NCI-H1930 (cell line): ENCODE measurements around the gene PSME2.

ENCODE experiments used
- DNase-seq, 2 experiments: peaks; one replicate each; lab custom pipeline; 2025; lab: John Stamatoyannopoulos, UW

Gene PSME2

DNA sequence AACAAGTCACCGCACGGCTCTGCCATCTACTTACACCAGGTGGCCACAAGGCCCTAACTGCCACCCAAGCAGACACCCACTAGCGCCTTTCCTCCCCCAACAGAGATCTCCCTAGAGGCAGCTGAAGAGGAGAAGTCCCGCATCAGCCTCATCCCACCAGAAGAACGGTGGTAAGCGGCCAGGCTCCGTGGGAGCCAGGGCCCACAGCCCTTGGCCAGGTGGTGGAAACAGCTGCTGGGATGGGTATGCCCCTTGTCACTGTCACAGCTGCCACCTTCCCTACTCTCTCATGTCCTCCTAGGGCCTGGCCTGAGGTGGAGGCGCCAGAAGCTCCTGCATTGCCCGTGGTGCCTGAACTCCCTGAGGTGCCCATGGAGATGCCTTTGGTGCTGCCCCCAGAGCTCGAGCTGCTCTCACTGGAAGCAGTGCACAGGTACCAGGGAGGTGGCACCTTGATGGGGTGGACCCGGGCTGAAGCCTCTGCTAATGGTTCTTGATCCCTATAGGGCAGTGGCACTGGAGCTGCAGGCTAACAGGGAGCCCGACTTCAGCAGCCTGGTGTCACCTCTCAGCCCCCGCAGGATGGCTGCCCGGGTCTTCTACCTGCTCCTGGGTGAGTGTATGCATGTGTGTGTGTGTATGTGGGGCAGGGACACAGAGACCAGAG, 33.0 kb upstream of the PSME2 start:
- DNase-seq: no peak

DNA sequence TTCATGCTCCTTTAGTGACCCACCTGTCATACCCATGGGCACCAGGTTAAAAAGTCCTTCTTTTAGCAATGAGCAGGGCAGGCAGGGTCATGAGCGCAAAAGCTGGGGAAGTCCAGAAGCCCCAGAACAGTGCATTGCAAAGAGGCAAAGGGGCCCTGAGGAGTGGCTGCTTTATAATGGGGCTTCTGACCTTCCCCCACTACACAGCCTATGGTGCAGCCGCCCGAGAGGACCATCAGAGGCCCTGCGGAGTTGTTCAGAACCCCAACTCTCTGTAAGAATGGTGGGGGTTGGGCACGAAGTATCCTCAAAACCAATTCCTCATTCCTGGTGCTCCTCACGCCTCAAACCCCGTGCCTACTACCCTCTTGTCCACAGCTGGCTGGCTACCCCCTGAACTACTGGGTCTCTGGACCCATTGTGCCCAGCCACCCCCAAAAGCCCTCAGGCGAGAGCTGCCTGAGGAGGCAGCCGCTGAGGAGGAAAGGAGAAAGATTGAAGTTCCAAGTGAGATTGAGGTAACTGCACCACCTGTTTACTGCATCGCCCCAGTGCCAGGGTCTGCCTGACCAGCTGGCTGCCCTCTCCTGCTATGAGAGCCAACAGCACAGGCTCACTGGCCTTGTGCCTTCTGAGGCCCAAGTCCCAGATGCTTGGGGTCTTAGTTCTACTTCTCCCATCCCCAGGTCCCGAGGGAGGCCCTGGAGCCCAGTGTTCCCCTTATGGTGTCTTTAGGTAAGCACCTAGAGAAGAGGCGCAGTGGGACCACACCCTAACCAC, 32.2 kb upstream of the PSME2 start:
- no peak for DNase-seq

DNA sequence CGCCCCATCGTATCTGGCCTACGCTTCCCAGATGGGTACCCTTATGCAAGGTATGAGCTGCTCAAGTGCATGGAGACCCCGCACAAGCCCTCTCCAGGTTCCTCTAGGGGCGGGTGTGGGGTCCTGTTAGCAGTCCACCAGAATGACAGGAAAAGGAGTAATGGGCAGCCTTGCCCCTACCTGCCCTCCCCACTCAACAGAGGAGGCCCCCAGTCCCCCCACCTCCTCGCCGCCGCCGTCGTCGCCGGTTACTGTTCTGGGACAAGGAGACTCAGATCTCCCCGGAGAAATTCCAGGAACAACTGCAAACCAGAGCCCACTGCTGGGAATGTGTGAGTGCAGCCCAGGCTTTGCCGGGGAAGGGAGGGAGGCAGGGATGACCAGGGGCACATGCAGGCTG, 31.5 kb upstream of the PSME2 start:
- no peak for DNase-seq

DNA sequence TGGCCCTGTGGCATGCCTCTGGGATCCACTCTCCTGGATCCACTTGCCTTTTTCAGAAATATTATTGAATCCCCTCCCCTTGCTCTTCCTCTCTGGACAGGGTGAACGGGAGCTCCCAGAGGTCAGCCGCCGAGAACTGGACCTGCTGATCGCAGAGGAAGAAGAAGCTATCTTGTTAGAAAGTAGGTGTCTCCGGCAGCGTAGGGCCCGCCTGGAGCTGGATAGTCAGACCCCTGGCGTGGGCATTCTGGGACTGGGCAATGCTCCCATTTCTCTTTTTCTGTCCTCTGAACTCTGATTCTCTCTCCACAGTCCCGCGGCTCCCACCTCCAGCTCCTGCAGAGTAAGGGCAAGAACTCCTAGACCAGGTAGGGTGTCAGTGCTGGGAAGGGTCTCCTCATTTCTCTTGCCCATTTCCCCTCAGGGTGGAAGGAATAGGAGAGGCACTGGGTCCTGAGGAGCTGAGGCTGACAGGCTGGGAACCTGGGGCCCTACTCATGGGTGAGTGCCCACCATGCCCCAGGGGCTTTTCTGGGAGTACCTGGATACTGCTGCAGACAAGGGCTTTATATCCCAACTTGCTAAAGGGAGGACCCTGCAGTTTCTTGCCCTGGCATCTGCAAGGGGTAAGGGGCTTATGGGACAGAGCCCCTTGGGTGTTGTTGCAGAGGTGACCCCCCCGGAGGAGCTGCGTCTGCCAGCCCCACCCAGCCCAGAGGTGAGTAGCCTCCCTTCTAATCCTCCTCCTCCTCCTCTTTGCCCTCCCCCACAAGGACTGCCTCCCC, 30.8 kb upstream of the PSME2 start:
- DNase-seq: no peak

DNA sequence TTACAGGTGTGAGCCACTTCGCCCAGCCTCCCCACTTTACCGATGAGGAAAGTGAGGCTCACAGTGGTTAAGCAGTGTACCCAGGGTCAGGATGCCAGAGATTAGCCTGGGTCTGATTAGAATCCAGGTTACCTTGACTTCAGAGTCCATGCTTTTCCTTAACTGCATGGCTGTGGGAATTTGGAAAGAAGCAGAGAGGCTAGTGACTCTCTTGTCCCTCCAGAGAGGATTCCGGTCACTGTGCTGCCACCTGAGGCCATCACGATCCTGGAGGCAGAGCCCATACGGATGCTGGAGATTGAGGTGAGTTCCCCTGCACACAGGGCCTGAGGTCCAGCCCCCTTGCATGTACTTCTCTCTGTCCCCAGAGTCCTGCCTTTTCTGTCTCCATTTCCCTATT, 30.2 kb upstream of the PSME2 start:
- no peak for DNase-seq

DNA sequence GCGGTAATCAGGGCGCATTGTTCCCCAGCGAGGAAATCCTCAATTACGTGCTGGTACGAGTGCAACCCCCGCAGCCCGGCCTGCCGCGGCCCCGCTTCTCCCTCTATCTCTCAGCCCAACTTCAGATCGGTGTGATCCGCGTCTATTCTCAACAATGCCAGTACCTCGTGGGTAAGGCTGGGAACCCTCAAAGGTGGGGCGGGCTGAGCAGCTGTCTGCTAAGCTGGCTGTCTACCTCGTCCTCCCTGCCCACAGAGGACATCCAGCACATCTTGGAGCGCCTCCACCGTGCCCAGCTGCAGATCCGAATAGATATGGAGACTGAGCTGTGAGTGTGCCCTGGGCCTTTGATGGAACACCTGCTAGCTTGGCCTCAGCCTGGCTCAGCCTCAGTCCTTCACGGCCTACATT, 26.5 kb upstream of the PSME2 start:
- DNase-seq: no peak

DNA sequence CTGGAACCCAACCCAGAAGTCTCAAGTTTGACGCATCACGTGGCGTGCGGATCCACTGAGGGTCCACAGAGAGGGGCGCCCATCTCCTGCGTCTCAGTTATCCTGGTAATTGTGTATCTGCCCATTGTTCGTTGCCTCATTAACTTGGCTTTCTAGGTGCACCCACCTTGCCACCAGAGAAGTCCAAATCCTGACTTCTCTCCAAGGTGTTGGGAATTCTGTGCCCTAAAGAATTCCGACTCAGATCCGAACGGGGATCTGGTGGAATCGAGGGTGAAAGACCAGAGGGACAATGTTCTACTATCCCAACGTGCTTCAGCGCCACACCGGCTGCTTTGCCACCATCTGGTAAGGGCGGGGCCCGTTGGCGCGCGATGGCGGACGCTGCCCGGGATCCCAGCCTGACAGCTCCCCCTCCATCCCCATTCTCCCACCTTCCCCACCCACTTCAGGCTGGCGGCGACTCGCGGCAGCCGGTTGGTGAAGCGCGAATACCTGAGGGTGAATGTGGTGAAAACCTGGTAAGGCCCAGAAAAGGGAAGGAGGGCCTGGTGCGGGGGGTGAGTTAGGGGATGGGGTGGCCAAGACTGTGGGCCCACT, 26.0 kb upstream of the PSME2 start:
- no peak for DNase-seq

DNA sequence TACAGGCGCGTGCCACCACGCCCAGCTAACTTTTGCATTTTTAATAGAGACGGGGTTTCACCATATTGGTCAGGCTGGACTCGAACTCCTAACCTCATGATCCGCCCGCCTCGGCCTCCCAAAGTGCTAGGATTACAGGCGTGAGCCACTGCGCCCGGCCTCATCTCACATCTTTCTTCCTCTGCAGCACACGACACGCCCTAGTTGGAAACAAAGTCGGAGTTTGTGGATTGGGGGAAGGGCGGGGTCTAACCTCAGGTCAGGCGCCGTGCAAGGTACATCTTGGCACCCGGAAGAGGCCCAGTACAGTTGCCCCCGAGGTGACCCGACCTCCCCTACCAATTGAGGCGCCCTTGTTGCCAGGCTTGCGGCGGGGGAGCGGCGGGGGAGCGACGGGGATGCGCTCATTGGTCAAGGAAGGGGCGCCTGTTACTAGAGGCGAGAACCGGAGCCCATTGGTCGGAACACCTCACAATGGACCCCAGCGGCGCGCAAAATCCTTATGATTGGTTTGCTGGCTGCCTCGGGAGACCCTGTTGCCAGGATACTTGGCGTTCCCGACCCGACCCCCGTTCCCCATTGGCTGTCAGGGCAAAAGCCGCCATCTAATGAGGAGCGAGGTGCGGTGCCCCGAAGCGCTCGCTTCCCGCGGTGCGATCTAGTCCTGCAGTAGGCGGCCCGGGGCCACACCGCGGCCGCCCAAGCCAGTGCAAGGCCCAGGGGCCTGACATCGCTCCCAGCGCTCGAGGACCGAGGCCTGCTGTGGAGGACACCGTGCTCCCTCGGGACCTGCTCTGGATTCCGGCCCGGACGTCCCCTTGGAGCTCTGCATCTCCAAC, 25.2 kb upstream of the PSME2 start, which contains the start of gene REC8:
Gene REC8 (plus strand): TSS at position 659 of the 839 bp plus-strand sequence. CDS start 473 bp downstream, outside the sequence.
- peak; percentile 63 to 82 for DNase-seq

DNA sequence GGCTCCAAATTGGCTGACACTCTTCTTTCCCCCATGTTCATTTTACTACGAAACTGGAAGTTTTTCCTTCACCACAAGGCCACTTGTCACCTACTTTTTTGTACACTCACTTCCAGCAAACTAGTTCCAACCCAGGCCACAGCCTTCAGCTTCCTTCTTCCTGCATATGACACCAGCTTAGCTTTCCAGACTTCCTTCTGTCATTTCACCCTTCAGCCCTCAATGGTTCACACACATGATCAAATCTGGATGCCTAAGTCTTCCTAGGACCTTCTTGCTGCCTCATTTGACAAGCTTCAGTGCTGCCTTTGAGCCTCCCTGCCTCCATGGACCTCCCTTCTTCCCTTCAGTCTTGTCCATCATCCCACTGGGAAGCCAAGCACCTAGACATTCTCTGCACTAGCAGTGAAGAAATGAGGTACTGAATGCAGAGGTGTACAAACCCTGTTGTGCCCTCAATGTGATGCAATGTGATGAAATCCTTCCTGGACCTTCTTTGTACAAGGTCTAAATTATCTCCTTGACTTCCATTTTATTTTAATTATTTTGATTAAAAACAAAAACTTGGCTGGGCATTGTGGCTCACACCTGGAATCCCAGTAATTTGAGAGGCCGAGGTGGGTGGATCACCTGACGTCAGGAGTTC, 21.2 kb upstream of the PSME2 start:
- DNase-seq: peak in 1 of 2 experiments; percentile 28

DNA sequence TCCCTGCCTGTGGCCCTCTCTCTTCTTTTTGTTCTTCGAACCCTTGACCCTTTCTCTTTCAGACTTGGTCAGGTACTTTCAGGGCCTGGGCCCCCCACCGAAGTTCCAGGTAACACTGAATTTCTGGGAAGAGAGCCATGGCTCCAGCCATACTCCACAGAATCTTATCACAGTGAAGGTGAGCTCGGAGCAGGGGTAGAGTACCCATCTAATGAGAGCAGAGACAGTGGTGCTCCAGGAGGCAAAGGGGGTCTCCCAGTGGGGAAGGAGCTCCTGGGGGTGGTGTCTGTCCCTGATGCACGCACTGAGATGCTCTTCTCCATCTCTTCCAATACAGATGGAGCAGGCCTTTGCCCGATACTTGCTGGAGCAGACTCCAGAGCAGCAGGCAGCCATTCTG, 19.4 kb upstream of the PSME2 start:
- DNase-seq: no peak

DNA sequence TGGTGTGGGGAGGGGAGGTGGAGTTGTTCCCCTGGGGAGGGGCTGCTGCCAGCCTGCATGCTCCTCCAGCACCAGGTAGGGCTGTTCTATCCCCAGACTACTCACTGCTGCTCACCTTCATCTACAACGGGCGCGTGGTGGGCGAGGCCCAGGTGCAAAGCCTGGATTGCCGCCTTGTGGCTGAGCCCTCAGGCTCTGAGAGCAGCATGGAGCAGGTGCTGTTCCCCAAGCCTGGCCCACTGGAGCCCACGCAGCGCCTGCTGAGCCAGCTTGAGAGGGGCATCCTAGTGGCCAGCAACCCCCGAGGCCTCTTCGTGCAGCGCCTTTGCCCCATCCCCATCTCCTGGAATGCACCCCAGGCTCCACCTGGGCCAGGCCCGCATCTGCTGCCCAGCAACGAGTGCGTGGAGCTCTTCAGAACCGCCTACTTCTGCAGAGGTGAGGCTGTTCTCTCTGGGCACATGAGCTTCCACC, 18.1 kb upstream of the PSME2 start:
- DNase-seq: no peak

DNA sequence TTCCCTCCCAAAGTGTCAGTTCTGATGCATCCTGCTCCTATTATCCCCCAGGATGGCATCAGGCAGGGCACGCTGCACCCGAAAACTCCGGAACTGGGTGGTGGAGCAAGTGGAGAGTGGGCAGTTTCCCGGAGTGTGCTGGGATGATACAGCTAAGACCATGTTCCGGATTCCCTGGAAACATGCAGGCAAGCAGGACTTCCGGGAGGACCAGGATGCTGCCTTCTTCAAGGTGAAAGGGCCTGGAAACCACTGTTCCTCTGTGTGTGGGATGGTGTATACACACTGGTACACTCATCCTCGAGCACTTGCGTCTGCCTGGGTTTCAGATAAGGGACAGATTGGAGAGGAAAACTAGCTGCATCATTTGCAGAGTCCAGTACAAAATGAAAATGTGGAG, 15.7 kb upstream of the PSME2 start:
- no peak for DNase-seq

DNA sequence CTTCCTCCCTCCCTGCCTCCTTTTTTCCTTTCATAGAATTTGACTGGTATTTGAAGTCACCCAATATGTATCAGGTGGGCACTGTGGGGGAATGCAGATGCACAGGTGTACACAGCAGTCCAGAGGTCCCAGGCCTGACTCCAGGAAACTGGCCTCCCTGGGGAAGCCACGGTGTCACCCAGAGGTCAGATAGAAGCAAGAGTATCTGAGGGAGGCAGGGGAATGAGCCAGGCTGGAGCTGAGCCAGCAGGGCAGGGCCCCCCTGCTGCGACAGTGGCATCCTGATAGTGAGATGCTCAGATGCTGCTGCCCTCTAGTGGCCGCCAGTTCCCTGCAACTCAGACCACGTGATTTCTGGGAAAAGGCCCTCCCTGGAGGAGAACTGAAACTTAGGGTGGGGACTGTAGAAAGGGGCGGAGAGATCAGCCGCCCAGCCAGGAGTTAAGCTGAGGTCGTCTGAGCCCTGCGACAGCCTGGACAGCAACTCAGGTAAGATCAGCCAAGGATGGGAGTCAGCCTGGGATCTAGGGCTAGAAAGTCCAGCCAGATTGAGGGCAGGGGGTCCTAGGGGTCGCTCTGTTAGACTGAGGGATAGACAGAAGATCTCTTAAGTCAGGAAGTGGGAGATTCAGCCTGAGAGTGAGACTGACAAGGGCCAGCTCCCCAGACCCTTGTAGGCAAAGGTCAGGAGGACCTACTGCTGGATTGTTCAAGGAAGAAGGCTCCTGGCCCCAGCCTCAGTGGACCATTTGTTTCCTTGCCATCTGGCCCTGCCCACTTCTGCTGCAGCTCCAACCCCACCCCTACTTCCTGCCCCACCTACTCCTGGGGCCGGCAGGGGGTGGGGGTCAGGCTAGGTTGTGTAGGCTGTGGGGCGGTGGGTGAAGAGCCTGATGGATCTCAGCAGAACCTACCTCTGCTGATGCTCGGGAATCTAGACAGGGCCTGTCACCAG, 14.7 kb upstream of the PSME2 start, which contains the start of gene IRF9:
Gene IRF9 (plus strand): TSS at position 416 of the 955 bp plus-strand sequence. CDS start 880 bp downstream, outside the sequence.
- peak; percentile 58 to 74 for DNase-seq

DNA sequence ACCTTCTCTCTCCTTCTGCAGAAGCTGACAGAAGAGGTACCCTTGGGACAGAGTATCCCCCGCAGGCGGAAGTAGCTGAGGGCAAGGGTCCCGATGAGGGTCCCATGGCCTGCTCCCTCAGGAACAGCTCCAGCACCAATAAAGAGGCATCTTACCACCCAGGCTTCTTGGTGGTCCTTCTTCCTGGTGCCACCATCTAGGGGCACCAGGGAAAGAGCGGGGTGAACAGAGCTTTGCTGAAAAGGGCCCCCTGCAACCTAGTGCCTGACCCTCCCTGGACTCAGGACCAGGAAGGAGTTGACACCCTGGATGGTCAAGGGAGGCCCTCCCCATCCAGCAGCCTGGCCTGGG, 14.1 kb upstream of the PSME2 start:
- no peak for DNase-seq

DNA sequence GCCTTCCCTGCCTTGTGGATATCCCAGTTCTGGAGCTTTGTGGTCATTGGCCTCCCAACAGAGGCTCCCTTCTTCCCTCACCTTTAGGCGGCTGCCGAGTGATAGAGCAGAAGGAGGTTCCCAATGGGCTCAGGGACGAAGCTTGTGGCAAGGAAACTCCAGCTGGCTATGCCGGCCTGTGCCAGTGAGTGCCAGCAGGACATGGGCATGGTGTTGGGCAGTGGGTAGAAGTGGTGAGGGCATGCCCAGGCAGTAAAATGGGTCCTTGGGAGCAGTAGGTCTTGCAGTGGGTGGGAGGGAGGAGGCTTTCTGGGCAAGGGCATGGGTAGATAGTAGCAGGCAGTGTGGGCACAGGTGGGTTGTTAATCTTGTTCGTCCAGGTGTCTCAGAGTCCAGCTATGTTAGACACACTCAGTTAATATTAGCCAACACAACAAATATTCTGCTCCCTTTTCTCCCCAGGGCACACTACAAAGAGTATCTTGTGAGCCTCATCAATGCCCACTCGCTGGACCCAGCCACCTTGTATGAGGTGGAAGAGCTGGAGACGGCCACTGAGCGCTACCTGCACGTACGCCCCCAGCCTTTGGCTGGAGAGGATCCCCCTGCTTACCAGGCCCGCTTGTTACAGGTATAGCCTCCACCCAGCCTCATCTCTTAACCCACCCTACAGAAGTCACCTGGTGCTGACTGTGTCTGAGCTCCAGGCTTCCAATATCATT, 13.5 kb upstream of the PSME2 start:
- no peak for DNase-seq

DNA sequence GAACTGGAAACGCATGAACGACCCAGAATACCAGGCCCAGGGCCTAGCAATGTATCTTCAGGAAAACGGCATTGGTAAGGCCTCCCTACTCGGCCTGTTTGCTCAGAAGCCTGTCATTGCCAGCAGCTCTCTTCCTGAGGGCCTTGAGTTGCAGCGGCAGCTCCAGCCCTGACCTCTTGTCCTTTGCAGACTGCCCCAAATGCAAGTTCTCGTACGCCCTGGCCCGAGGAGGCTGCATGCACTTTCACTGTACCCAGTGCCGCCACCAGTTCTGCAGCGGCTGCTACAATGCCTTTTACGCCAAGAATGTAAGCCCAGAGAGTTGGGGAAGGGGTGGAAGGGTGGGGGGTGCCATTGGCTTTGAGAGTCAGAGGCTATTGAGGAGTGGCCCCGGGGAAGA, 10.9 kb upstream of the PSME2 start:
- no peak for DNase-seq

DNA sequence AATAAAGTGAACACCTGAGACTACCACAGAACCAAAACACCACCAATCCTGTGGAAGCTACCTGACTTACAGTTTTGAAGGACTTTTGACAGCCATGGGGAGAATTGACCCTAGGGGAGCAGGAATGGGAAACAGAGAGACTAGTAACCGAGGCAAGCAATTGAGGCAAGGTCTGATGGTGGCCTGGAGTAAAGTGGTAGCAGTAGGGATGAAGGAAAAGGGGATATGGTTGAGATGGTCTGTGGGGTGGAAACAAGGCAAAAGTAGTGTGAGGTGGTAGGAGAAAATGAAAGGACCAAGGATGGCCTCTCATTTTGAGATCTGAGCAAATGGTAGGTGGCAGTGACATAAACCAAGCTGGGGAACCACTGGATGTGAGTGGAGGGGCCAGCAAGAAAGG, 10.4 kb upstream of the PSME2 start:
- DNase-seq: no peak

DNA sequence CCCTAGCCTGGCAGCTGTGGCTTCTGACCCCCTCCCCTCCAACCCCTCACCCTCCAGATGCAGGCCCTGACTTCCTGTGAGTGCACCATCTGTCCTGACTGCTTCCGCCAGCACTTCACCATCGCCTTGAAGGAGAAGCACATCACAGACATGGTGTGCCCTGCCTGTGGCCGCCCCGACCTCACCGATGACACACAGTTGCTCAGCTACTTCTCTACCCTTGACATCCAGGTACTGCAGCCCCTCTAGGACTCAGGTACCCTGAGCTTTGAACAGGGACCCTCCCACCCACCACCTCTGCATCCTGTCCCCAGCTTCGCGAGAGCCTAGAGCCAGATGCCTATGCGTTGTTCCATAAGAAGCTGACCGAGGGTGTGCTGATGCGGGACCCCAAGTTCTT, 8.7 kb upstream of the PSME2 start:
- no peak for DNase-seq
